GM21447 (cell line): ENCODE measurements around the gene SYNJ2.
A peak's percentile ranks its signal among the peaks of the same experiment; 100 is the strongest.

ENCODE experiments used
- ATAC-seq: cut with Tn5 transposase; IDR thresholded peaks from one replicate; pipeline ENCODE4 v1.9.1; 2021; ENCODE audit not compliant: unreplicated experiment

SYNJ2 gene

DNA sequence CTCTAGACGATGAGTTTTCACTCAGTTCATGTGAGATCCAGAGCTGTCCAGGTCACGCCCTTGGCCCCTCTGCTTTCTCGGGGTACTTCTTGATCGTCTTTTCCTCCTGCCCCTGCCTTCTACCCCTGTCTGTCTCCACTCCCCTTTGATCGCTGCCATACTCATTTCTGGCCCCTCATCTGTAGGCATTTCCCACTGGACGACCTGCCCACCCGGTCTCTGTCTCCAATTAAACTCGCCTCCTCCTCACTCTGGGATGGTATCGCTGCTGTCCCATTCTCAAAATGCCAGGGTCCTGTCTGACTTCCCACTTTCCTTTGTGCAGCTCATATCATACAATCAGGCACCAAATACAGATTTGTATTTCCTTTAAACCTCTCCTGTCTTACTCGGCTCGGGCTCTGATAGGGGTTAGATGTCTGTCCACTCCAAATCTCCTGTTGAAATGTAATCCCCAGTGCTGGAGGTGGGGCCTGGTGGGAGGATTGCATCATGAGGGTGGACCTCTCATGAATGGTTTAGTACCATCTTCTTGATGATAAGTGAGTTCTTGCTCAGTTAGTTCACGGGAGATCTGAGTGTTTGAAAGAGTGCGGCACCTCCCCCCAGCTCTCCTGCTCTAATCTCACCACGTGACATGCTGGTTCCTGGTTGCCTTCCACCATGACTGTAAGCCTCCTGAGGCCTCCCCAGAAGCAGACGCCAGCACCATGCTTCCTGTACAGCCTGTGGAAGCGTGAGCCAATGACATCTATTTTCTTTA, 3.5 kb upstream of the SYNJ2 start:
- ATAC-seq, result no peak

DNA sequence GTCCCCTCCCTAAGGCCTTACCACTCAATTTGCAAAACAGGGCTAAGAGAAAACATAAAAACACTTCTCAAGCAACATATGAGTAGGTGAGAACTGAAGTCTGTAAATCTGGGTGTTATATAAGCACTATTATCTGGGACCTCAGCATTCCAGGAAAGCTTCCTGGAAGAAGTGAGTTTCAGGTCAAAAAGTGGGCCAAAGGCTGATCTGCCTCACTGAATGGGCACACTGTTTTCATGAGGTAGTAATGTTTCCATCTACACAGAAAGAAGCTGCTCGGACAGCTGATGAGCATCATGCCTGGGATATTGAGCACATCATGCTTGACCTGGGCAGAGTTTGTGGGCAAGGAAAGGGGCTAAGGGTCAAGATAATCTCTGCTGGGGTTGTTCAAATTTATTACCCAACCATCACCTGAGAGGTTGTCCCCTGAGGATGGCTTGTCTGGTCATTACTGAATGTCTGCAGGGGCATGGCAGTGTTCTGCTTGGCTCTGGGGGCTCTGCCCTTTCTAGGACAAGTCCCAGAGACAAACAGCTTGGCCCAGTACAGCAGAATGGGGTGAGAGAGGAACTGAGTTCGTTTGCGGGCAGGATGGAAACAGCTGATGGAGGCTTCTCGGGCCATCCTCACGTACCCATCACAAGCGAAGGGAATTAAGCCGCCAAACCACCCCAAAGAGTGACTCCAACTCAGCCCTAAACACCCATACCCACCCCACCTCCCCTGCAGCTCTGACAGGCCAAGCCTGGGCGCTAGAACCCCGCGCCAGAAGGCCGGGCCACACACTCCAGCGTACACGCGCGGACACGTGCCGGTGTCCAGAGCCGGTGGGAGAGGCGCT, 1.2 kb upstream of the SYNJ2 start:
- peak; percentile 32 for ATAC-seq

DNA sequence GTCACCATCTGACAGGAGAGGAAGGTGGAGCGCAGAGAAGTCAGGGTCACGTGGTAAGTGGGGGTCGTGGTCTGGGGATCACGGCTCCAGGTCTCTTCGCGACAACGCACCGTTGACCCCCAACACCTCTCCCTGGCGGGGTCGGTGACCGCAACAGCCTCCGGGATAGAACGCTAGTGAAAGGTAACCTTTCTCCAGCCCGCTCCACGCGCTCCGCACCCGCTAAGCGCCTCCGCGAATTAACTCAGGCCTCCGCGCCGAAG, 600 bp upstream of the SYNJ2 start:
- no peak for ATAC-seq

DNA sequence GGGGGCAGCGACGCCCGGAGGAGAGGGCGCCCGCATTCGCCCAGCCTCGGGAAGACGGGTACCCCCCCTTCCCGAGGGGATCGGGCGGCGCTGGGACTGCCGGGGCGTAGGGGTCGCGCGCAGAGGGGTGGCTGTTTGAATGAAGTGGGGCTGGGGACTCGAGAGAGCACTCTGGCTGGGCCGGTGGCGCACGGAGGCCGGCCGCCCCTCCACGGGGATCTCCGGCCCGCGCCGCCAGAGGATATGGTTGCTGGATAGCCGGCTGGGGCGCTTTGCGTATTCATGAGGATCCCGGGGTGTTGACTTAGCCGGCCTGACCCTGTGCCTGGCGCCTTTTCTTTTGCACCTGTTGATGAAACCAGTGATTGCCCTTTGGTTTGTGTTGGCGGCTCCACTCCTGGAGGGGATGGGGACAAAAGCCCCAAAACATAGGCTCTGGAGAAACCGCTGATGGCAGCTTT, 469 bp downstream of the SYNJ2 start:
- ATAC-seq, result peak; percentile 46

DNA sequence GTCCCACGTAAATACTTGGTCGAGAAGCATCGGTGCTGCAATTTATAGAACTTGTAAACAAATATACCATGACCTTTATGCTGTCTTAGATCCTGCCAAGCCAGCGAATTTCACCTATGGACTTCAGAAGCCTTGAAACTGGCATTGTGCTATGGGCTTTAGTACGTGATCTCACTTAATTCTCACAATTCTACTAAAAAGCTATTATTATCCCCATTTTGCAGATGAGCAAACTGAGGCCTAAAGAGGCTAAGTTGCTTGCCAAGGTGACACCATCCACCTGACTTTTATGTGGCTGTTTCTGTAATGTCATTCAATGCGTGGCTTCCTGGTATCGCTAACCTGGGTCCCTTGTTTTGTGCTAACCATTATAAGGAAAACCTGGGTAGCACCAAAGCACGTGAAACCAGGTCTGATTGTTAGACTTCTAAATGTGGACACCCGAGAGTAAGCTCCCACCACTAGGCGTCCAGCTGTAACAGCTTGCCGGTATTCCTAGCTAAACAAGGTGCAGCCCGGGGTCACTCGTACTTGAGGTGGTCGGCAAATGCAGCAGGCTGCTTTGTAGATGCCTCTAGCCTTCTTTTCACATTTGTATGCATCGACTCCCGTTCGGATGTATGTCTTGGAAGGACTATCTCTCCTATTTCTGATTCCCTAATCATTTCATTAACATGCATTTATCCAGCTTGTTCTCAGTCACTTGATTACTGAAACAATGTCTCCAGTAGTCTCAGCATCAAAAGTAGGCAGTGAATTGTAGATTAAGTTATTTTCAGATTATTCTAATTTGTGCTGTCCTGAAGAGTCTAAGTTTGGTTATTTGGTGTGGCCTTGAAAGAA, 1.1 kb downstream of the SYNJ2 start:
- no peak for ATAC-seq

DNA sequence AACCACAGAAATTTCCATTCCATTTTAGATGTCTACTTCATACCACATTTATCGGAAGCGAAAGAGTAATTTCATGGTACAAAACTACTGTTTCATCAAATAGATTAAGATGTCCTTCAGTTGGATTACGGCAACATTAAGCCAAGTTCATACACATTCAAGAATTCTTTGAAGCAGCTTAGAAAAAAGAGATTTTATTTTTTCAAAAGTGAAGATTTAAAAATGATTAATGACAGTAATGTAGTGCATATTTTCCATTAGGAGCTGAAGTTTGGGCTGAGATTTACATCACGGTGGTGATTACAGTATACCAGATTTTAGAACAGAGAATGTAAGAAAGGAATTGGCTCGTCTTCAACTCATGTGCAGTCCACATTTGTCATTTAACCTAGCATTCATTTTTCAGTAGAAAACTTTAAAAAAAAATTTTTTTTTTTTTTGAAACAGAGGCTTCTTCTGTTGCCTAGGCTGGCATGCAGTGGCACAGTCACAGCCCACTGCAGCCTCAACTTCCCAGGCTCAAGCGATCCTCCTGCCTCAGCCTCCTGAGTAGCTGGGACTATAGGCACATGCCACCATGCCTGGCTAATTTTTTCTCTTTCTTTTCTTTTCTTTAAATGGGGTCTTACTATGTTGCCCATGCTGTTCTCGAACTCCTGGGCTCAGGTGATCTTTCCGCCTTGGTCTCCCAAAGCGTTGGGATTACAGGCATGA, 1.9 kb downstream of the SYNJ2 start:
- ATAC-seq, result no peak

DNA sequence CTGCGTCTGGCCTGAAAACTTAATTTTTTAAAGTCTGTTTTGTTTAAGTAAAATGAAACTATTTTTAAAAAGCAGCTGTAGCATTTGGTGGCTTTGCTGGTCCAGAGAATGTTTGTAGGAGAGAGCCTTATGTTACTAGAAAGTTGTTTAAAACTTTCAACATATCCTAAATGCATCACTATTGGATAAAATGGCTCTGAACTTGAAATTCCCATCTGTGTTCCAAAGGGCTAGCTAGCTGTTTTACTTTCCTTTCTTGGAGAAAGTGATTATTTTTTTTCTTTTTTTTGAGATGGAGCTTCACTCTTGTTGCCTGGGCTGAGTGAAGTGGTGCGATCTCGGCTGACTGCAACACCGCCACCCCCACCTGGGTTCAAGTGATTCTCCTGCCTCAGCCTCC, 2.5 kb downstream of the SYNJ2 start:
- no peak for ATAC-seq

DNA sequence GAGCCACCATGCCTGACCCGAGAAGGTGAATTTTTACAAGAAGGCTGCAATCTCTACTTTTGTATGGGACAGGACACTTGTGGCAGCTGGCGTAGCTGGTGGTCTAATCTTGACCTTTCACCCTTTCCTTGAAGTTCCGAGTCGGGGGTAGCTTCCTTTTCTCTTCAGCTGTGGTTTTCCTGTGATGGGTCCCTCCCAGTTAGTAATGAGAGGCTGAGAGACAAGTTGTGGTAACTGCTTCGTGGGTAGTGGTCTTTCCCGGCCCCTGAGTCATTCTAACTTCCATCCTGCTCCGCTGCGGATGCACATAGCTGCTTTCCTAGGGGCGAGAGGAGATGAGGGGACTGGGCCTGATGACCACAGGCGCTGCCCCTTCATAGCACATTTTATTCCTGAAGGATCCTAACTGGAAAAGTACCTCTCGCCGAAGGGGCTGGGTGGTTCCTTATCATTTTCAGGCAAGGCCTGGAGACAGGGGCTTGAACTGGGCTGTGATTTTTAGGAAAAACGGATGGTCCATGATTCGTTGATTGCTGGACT, 3.1 kb downstream of the SYNJ2 start:
- ATAC-seq, result no peak

DNA sequence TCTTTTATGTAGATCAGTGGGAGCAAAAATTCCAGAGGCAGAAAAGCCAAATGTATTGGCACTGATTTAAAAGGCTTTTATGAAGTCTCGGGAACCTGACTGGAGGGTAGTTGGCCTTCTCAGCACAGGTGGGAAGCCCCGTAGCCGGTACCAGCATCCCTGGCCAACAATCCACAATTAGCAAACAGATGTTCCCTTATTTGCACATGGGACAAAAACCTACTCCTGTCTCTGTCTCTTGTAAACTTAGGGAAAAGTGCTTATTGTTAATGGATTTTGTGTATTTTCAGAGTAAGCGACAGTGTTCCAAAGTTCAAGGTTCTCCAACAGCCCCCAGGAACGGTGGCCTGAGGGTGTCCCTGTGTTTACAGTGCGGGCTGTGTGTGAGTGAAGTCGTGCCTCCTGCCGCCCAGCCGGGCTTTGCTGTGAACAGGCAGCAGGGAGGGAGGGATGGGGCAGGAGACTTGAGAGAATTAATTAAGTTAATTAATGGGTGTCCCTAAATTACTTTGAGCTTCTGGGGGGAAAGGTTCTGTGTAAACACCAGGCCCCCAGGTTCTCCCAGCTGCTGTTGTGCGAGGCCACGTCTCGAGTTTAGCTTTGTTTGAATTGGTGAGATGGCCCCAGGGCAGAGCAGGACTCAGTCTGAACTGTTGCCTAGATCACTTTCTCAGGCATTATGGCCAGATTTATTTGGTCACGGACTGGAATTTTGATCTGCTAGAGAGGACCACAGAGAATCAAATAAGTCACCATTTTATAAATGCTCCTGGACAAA, 3.9 kb downstream of the SYNJ2 start:
- ATAC-seq, result no peak

DNA sequence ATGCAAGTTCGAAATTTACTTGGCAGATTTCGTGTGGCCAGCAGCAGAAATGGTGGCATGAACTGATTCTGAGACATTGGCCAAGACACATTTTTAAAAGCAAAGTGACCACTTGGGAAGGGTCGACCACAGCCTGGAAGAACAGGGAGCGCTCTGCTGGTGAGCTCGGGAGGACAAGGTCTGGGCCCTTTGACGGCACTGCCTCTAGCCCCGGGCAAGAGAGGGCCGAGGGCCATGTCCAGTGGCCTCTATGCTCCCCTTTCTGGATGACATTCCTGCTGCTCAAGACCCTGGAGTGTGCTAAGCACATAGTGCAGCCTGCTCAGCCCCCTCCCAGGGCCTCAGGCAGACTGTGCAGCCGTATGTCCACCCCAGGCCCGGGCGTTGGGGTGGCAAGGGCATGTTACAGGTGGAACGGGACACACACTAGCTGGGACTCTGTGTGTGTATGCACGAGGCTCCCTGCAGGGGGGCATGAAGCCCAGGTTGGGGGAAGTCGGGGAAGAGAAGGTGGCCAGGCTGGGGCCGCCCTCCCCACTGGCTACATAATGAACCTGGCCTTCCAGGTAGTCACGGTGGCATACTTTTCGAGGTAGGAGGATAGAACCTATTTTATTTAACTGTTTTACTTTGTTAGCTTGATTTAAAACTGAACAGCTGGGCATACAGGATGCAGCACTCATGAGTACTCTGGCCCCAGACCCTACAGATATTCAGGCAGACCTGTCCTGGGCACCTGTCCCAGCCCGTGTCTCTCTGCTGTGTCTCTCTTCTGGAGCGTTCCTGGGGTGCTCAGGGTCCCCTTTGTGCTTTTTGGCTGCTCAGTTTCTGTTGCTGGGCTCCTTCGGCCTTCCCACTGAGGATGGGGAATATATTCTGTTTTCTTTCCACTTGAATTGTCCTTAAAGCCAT, 6.4 kb downstream of the SYNJ2 start:
- ATAC-seq, result no peak

DNA sequence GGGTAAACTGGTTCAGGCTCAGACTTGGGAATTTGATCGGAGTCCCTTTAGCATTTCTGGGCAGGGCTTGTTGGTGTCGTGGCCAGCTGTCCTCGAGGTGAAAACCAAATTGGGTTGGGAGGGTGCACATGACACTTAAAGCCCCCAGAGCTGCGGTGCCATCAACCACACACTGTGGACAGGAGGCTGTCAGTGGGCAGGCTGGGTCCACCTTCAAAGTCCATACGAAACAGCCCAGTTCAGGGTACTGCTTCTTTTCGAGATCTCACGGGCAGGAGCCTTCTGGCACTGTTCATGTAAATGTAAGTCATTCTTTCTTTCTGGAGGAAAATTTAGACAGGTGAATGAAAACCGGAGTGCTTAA, 7.0 kb downstream of the SYNJ2 start:
- ATAC-seq, result no peak

DNA sequence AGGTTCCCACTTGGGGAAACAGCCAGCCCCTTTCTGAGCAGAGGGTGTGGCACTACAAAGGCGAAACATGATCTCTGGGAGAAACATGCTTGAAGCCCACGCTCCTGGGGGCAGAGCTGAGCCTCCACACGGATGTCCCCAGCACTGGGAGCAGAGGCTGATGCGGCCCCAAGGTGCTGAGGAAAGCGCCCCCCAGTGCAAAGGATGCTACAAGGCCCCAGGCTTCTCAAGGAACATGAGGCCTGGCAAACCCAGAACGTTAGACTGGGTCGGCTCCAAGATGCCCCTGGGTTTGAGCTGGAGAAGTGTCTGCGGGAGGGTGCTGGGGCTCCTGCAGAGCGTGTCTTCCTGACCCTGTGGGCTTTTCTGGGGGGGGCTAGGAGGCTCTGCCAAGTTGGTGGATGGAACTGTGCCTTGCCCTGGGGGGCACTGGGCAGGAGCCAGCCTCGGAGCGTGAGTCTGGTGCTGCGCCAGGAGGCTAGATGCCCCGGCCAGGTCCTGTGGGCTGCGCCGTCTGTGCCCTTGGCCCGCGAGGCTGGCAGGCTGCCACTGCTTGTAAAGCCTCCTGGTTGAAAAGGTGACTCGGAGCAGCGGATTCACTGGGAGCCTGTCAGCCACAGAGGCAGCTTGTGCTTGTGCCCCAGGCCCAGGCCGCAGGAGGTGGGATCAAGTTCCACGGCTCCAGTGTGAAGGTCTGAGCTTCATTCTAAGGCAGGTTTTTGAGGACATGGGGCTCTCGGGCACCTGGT, 8.1 kb downstream of the SYNJ2 start:
- ATAC-seq, result no peak

DNA sequence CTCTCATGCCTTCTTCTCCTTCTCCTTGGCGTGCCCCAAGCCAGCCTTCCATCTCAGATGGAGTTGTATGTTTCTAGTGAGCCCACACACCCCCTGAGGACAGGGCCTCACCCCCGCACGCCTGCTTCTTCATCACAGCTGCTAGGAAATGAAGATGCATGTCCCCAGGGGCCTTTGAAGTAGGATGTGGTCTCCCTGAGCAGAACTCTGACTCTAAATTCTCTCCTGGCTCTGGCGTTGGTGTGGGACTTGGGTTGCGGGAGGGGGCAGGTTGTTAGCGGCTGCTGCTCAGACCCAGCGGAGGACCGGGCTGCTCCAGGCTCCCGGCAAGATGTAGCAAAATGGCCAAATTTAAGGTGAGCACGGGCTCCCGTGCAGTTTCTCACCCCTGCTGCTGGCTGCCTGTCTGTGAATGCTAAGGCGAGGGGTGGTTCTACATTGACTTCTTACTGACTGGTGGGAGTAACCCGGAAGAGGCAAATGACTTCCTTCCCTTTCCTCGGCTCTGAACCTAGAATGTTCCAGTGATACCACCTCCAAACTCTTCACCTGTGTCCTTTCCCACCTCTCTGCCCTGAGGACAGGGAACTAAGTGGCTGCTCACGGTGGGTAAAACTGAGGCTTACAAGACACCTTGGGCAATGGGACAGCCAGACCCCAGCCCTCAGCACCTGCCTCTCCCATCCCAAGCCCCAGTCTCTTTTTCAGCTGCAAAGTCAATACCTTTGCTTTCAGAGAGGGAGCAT, 8.8 kb downstream of the SYNJ2 start:
- peak; percentile 78 for ATAC-seq

DNA sequence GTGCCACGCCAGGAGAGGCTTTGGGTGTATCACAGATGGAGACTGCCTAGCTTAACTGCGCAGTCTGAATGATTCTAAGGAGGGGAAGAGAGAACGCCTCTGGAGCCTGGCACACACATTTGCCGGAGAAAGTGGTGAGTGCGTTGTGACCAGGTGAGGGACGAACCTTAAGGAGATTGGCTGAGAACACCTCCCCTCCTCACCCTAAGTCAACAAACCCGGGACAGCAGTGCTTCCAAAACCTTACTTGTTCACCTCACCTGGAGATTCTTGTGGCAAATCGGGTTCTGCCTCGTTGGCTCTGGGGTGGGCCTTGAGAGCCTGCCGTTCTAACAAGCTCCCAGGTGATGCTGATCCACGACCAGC, 9.4 kb downstream of the SYNJ2 start:
- ATAC-seq, result no peak

DNA sequence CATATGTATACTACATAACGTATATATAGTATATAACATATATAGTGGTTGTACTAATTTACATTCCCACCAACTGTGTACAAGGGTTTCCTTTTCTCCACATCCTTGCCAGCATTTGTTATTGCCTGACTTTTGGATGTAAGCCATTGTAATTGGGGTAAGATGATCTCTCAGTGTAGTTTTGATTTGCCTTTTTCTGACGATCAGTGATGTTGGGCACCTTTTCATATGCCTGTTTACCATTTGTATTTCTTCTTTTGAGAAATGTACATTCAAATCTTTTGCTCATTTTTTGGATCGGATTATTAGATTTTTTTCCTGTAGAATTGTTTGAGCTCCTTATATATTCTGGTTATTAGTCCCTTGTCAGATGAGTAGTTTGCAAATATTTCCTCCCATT, 11.4 kb downstream of the SYNJ2 start:
- no peak for ATAC-seq

DNA sequence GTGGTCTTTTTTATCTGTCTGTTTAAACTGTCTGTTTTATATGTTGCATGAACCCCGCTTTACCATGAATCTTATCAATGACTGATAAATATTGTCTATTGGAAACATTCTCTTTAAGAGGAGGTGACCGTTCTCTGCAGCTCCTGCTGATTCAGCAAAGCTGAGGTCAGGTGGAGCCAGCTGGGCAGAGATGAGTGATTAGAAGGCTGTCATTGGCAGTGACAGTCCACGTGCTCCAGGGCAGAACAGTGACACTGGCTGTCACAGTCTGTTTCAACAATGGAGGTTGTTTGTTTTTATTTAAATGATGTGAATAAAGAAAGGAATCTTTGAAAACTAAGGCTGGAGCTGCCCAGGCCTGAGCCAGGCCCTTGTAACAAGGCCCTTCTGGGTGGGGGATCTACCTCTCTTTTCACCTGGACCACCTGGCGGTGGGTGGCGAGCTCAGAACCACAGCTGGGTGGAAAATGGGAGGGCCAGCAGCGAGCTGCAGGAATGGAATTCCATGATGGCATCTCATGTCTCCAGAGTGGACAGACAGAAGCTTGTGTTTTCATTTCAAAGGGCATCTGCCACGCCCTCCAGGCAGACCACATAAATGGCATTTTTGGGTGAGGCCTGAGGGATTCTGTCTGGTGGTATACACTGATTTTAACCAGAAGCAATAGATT, 12.6 kb downstream of the SYNJ2 start:
- ATAC-seq, result no peak

DNA sequence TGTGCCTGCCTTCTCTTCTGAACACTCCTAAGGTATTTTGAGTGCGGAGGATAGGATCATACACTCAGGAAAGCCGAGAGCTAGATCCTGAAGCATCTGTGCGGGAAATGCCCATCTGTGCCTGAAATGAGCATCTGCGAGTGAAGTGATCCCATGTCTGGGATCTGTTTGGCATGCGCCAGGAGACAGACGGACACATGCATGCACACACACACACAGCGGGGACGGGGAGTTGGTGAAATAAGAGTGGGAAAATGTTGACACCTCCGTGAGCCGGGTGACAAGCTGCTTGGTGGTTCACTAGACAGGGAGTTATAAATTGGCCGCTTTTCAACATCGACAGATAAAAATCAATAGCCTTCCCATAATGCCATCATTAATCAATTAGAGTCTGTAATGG, 13.8 kb downstream of the SYNJ2 start:
- ATAC-seq, result no peak
